ENCODE results near the gene PRKD2.

PRKD2 gene

DNA sequence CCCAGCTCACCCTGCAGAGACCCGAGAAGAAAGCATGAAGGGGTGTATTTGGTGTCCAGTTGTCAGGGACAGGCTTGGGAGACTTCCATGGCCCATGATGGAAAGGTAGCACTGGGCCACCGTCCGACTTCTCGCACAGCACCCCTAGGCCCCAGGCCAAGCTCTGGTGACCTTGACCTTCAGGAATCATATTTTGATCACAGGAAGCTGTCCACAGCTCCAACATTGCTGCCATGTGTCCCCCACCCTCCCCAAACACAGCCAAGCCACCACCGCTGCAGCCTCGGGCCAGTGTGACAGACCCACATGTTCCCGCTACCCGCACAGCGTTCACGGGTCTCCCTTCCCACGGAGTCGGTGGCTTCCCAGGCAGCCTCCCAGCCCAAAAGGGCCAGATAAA is 91.2 kb downstream of the PRKD2 start:
- no peak for DNase-seq
- intact Hi-C loops (cut with DNase I), result no loop called here

DNA sequence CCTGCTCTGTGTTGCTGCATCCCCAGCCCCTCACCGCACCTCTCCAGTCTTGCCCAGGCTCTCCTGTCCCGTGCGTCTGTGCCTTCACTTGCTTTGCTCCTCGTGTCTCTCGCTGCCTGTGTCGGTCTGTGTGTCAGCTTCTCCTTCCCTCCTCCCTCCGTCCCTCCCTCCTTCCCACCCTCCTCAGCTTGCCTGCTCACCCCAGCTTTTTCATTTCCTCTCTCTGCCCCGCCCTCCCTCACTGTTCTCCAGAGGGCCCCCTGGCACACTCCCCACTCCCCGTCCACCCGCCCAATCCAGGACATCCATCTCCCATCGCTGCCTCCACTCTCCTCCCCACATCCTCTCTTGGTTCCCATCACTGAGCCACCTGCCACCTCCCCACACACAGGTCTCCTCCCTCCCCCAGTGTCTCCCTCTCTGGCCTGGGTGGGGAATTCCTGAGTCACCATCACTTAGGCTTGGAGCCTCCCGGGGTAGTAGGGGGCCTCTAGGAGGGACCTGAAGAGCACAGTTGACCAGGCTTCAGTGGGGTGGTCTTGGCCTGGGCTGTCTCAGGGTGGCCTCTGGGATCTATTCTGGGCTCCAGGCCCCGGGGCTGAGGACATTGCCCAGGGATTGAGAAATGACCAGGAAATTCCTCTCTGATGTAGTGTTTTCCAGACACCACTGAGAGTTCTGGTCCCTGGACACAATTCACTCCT is 91.8 kb downstream of the PRKD2 start, which contains the start of gene PTGIR:
Gene PTGIR, minus strand, starts transcription at position 132 of the 704 bp plus-strand sequence. CDS start 864 bp downstream, outside the sequence.
- intact Hi-C loops (cut with DNase I), result no loop called here
- DNase-seq, result no peak
